Measurements from ENCODE around the gene SLC35G6.
"Not testable (repeated sequence)": the region's sequence is repeated elsewhere in the genome, so short reads cannot be mapped to it uniquely, and the experiment has no call there.

SLC35G6 gene

DNA sequence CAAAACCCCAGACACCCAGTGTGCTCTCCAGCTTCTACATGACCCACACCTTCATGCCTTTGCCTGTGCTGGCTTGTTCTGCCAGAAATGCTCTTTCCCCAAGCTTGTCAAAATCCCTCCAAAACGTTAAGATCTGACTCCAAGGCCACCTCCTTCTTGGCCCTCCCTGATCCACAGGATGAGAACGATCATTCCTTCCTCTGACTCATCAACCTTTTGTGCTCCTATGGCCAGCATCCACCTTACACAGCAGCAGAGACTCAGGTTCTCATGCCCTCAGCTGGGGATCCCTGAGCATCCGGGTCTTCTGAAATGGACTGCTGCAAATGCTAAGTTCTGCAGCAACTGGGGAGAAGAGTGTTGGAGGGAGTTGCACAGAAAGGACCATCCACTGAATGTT, 4.8 kb upstream of the SLC35G6 start:
- in situ Hi-C loops (cut with HindIII; ENCODE audit: low pct_ligation_motif_present, low pct_unique_long_range_greater_than_20kb, low sequenced_read_pairs): no loop called here
- DNase-seq: peak; percentile 38

DNA sequence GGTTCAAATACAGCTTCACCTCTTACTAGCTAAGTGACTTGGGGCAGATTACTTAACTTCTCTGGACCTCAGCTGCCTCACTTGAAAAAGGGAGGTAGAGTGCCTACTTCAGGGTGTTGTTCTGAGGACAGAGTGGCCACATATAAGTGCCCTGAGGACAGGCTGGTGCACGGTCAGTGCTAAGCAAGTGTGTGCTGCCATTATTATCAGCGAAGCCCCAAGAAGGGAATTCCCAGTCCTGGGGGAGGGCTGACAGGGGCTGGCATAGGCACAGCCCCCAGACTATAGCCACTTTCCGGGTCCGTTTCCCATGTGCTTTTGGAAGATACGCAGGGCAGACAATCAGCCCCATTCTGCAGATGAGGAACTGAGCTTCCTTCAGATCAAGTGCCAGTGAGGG, 4.3 kb upstream of the SLC35G6 start:
- no peak for DNase-seq
- in situ Hi-C loops (cut with HindIII; ENCODE audit: low pct_ligation_motif_present, low pct_unique_long_range_greater_than_20kb, low sequenced_read_pairs): no loop called here

DNA sequence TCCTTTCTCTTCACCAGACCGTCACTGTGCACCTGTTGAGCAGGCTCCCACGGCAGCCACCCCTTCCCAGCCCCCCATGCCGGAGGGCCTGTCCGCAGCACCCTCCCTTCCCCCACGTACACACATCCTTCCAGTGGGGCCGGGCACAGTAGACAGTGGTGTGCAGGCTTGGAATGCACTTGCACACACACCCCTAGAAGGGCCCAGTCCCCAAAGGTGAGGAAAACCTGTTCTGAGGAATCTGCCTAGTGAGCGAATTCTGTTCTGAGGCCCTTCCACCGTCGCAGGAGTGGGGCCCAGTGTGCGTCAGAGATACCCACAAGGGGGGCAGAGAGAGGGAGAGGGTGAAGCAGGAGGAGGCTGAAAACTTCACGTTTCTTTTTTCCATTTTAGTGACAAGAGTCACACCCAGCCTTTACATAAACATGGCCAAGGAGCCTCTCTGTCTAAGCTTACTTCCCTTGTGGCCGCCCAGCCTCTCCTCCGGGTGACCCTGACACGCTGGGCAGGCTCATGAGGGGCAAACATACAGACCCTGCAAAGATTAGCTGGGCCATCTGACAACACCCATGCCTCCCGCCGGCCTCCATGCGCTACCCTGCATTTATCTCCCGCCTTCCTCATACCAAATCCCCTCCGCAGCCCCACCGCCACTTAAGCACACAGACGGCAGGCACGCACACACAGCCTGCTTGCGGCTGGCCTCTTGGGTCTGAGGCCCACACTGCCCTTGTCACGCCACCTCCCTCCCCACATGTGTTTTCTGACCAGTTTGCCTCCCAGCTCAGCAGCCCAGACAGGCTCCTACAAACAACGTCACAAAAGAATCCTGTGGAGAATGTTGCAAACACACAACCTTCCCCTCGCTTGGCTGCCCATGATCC, 3.6 kb upstream of the SLC35G6 start:
- in situ Hi-C loops (cut with HindIII; ENCODE audit: low pct_ligation_motif_present, low pct_unique_long_range_greater_than_20kb, low sequenced_read_pairs): no loop called here
- DNase-seq: no peak

DNA sequence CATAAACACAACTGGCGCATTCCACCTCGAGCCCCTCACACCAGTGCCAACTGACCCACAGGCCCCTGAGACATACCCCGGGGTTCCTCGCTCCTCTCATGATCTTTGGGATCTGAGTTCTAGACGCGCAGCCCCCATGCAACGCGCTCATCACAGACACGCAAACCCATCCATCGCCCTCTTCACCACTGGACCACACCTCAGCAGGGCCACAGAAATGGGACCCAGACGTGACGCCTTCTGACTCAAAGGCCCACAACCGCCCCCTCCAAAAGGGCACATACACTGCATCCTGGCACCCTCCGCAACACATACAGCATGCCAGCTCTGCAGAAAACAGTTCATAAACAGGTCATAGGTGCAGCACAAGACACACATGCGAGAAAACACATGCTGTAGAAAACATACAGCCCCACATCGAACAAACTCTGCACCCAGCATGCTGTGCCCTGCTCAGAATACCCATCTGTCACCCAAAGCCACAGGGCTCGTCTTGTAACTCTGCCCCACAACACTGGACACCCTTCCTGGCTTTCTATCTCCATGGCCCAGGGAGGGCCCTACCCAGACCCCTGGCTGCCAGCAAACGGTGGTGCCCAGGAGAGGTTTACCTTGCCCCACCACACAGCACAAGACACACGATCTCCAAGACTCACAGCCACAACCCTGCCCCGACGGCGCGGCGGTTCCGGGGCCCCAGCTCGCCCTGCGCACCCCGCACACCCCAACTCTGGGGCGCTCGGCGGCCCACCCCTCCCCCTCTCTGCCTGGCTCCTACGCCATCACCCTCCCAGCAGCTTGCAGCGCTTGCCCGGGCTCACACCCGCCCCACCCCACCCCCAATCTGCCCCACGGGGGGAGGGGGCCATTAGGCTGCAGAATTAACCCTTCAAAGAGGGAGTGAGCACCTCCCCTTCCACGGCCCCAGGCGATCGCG, 2.7 kb upstream of the SLC35G6 start:
- in situ Hi-C loops (cut with HindIII; ENCODE audit: low pct_ligation_motif_present, low pct_unique_long_range_greater_than_20kb, low sequenced_read_pairs): no loop called here
- peak; percentile 37 for DNase-seq

DNA sequence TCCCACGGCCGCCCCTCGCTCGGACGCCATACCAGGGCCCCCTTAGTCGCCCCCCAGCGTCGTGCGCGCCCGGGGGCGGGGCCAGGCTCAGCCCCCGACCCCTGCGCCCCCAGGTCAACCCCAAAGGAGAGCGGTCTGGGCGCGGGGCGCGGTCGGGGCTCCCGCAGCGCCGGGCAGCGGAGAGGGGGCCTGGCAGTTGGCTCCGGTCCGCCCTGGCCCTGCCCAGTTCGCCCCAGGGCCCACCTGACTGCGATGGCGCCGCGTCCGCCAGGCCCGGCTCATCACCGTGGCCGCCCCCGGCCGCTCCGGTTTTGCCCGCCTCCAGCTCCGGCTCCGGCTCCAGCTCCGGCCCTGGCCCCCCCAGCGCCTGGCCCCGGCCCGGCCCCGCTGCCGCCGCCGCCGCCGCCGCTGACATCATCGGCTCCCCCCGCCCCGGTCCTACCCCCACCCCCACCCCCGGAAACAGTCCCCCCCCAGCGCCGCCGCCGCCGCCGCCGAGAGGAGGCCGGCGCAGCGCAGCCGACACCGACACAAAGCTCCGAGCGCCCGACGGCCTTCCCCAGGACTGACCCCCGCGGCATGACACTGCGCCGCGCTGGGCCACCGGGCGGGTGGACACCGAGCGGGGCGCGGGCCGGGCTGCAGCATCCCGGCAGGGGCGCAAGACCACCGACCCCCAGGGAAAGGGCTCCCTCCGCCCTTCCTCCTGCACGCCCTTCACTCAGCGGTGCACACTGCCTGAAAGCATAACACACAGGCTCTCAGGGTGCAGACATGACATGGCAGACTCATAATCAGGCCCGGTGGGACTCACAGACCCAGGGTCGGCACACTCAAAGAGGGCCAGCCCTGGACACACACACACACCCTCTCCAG, 1.8 kb upstream of the SLC35G6 start, which contains the start of gene ZBTB4:
Gene ZBTB4 (minus strand): TSS at position 419 of the 876 bp plus-strand sequence. CDS start 12,830 bp downstream, outside the sequence.
- DNase-seq: peak; percentile 55
- in situ Hi-C loops (cut with HindIII; ENCODE audit: low pct_ligation_motif_present, low pct_unique_long_range_greater_than_20kb, low sequenced_read_pairs): no loop called here

DNA sequence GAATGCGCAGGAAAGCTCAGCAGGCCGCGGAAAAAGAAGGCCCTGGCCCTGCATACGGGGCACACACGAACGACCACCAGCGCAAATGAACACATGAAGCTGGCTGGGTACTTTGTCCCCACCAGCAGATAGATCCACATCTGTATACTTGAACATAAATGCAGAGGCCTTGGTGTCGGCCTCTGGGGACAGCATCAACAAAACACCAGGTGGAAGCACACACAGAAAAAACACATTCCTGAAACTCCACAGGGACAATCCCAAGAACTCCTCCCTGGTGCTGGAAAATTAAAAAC, 1.2 kb upstream of the SLC35G6 start:
- in situ Hi-C loops (cut with HindIII; ENCODE audit: low pct_ligation_motif_present, low pct_unique_long_range_greater_than_20kb, low sequenced_read_pairs): no loop called here
- DNase-seq: no peak

DNA sequence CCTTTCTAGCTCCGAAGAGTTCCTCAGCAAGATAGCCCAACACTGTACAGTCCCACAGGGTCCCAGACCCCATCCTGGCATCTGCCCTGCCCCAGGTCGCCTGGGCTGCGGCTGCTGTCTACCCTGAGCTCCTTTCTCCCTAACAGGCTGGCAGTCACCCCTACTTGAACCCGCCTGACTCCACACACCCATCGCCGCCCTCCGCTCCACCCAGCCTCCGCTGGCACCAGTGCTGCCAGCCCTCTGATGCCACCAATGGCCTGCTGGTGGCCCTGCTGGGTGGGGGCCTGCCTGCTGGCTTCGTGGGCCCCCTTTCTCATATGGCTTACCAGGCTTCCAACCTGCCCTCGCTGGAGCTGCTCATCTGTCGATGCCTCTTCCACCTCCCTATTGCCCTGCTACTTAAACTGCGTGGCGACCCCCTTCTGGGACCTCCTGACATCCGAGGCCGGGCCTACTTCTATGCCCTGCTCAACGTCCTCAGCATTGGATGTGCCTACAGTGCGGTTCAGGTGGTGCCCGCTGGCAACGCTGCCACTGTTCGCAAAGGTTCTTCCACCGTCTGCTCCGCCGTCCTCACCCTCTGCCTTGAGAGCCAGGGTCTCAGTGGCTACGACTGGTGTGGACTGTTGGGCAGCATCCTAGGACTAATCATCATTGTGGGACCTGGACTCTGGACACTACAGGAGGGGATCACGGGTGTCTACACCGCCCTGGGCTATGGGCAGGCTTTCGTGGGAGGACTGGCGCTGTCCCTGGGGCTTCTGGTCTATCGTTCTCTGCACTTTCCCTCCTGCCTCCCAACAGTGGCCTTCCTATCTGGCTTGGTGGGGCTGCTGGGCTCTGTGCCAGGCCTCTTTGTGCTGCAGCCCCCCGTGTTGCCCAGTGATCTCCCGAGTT, 846 bp downstream of the SLC35G6 start:
- in situ Hi-C loops (cut with HindIII; ENCODE audit: low pct_ligation_motif_present, low pct_unique_long_range_greater_than_20kb, low sequenced_read_pairs); DNase-seq: not testable (repeated sequence)

DNA sequence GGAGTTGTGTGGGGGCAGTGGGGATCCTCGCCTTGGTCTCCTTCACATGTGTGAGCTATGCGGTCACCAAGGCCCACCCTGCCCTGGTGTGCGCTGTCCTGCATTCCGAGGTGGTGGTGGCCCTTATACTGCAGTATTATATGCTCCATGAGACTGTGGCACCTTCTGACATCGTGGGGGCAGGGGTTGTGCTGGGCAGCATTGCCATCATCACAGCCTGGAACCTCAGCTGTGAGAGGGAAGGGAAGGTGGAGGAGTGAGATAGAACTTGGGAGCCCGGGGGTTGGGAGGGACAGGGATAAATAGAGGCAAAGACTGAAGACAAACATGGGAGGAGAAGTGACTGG, 1.5 kb downstream of the SLC35G6 start:
- DNase-seq; in situ Hi-C loops (cut with HindIII; ENCODE audit: low pct_ligation_motif_present, low pct_unique_long_range_greater_than_20kb, low sequenced_read_pairs): not testable (repeated sequence)

DNA sequence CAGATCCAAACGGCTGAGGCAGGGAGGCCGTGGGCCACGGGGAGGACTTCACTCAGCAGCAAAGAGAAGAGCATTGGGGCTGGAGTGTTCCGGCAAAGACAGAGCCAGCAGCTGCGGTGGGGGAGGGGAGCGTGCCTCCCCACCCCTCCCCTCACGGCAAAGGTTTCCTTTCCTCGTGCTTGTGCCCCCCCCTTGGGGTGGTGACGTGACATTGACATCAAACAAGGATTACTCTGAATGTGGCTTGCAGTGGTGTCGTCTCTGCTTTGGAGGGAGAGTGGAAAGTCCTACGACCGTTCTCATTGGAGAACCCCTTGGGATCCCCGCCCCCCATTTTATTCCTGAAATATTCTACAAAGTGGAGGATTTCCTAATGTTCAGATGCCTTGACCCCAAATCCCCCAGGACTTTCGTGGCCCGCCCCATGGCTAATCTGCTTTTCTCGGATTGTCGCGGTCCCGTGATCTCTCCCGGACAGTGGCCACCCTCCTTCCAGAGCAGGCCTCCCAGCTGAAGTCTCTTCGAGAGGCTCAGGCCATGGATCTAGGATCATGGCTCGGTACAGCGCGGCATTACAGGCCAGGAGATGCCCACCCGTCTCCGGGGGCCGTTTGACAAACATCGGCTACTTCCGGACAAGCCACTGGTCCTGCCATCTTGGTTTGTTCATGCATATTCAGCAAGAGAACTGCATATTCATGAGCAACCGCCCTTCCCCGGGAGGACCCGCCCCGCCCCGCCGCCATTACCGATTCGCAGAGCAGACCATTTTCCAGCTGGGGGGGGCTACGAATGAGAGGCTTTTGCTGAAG, 2.2 kb downstream of the SLC35G6 start:
- in situ Hi-C loops (cut with HindIII; ENCODE audit: low pct_ligation_motif_present, low pct_unique_long_range_greater_than_20kb, low sequenced_read_pairs): no loop called here
- peak; percentile 92 for DNase-seq

DNA sequence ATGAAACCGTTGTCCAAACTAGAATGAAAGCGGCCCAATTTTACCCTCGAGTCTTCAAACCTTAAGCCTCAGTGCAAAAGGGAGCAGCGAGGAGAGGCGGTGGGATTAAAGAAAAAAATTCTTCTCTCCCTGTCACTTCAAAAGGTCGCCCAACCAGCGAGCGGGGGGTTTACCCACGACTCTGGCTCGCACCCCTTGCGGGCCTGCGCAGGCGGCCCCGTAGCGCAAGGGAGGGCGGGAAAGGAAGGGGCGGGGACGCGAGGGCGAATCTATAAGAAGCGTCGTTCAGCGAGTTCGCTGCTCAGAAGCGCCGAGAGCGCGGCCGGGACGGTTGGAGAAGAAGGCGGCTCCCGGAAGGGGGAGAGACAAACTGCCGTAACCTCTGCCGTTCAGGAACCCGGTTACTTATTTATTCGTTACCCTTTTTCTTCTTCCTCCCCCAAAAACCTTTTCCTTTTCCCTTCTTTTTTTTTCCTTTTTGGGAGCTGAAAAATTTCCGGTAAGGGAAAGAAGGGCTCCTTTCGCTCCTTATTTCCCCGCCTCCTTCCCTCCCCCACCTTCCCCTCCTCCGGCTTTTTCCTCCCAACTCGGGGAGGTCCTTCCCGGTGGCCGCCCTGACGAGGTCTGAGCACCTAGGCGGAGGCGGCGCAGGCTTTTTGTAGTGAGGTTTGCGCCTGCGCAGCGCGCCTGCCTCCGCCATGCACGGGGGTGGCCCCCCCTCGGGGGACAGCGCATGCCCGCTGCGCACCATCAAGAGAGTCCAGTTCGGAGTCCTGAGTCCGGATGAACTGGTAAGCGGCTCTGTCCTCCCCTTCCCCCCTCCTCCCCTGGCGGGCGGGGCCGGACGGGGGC, 3.0 kb downstream of the SLC35G6 start, which contains the start of gene POLR2A:
Gene POLR2A (plus strand): TSS at position 300 of the 852 bp plus-strand sequence.
- in situ Hi-C loops (cut with HindIII; ENCODE audit: low pct_ligation_motif_present, low pct_unique_long_range_greater_than_20kb, low sequenced_read_pairs): no loop called here
- DNase-seq: peak; percentile 98

DNA sequence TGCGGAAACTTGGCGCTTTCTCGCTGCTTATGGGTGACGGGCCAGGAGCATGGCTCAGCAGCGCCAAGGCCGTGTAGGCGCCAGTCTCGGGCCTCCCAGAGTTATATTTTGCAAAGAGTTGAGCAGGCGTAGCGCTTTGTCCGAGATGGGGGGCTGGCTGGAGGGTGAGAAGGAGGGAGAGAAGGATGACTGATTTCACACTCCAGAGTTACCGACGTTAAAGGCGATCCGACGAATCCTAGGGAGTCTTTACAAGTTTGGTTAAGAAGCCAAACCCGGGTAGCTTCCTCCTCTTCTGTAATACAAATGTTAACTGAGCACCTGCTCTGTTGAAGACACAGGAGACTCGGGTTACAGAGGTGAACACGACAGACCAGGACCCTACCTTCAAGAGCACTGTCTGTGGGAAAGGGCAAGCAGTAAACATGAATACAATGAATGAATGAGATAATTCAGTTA, 3.7 kb downstream of the SLC35G6 start:
- no peak for DNase-seq
- in situ Hi-C loops (cut with HindIII; ENCODE audit: low pct_ligation_motif_present, low pct_unique_long_range_greater_than_20kb, low sequenced_read_pairs): no loop called here

DNA sequence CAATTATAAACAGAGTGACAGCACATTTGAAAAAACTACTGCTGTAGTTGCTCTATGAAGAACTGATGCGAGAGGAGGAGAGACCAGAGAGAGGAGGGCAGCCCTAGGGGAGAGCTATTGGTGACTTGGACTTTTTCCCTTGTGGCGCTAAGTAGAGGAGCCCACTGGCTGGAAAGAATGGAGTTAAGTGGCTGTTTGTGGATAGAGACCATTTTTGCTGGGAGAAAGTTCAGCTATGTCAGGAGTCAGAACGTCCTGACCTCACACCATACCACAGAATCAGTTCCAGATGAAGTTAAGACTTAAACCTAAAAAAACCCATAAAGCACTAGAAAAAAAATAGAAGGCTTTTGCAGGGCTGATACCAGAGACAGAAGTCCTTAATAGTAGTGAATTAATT, 4.9 kb downstream of the SLC35G6 start:
- in situ Hi-C loops (cut with HindIII; ENCODE audit: low pct_ligation_motif_present, low pct_unique_long_range_greater_than_20kb, low sequenced_read_pairs): no loop called here
- no peak for DNase-seq

DNA sequence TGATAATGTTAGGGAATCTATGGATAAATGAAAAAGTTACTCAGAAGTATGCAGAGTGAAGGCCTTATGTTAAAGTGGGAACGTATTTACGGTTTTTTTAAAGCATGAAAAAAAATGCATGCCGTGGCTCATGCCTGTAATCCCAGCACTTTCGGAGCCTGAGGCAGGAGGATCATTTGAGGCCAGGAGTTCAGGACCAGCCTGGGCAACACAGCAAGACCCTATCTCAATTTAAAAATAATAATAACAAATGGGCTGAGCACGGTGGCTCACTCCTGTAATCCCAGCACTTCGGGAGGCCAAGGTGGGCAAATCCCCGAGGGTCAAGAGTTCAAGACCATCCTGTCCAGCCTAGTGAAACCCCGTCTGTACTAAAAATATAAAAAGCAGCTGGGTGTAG, 8.9 kb downstream of the SLC35G6 start:
- in situ Hi-C loops (cut with HindIII; ENCODE audit: low pct_ligation_motif_present, low pct_unique_long_range_greater_than_20kb, low sequenced_read_pairs): no loop called here
- no peak for DNase-seq

DNA sequence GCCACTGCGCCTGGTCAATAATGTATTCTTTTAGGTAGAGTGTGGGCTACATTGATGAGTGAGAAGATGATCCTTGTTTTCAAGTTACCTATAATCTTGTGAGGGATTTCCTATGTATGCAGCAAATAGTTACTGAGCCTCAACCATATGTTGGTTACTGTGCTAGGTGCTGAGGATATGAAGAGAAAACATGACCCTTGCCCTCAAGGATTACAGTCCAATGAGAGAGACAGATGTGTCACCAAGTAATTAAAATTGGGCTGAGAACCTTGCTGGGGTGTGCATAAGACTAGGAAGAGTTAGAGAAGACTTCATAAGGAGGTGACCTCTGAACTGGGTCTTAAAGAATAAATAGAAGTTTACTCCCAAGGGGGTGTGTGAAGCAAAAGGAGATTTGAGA, 10.3 kb downstream of the SLC35G6 start:
- in situ Hi-C loops (cut with HindIII; ENCODE audit: low pct_ligation_motif_present, low pct_unique_long_range_greater_than_20kb, low sequenced_read_pairs): no loop called here
- no peak for DNase-seq

DNA sequence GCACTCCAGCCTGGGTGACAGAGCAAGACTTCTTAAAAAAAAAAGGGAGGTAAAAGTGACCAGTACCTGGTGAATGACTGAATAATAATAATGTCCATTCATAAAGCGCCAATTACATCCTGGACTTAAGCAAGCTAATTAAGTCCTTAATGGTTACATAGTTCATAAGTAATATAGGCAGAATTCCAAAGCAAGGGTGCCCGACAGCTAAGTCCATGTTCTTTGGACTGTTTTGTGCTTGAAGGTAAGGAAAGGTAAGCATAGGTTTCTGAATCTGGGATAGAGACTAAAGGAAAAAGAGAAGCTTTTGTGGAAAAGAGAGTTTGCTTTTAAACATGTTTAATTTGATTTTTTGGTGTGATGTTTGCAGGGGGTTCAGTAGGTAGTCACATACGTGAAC, 12.7 kb downstream of the SLC35G6 start:
- no peak for DNase-seq
- in situ Hi-C loops (cut with HindIII; ENCODE audit: low pct_ligation_motif_present, low pct_unique_long_range_greater_than_20kb, low sequenced_read_pairs): no loop called here

DNA sequence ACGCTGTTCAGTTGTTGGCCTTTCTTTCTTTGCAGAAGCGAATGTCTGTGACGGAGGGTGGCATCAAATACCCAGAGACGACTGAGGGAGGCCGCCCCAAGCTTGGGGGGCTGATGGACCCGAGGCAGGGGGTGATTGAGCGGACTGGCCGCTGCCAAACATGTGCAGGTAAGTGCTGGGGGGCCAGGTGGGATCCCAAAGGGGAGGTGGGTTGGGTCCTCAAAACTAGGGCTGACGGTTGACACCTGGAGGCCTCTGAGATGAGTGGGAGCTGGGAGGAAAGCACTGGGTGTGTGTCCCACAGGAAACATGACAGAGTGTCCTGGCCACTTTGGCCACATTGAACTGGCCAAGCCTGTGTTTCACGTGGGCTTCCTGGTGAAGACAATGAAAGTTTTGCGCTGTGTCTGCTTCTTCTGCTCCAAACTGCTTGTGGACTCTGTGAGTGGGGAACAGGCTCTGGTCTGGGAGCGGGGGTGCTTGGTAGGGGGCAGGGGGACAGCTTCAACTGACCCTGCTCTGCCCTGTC, 14.7 kb downstream of the SLC35G6 start:
- in situ Hi-C loops (cut with HindIII; ENCODE audit: low pct_ligation_motif_present, low pct_unique_long_range_greater_than_20kb, low sequenced_read_pairs): no loop called here

More for the DNA sequence above, 14.7 kb downstream of the SLC35G6 start:
- DNase-seq: no peak
